ENCODE results near the gene AMBRA1. TPM values are rescaled to one million over a fixed set of nuclear protein-coding genes. Genes with fewer than 3 reads are reported as not detected.

Gene AMBRA1
- total and polyA plus RNA-seq, 2 donors from 2014 or later: 8.0 to 32.6 TPM

GRCh38 chr11:46390331-46391171 is 203.3 kb downstream of the AMBRA1 start:
- FAIRE-seq: no peak
- intact Hi-C loops (cut with DNase I): no loop called here
- Histone ChIP-seq H3K27me3 (ENCODE audit: control insufficient read depth, insufficient read depth, low read length) (peaks cover 13% of the 10 kb centered on the region), H3K9ac (ENCODE audit: low read length in 3 of 3) (no peak overlapping the region), H3K36me3 (ENCODE audit: control insufficient read depth in 2 of 3, insufficient read depth in 3 of 3, low read length in 3 of 3) (no peaks in the 10 kb centered on the region), H3K9me3 (ENCODE audit: control insufficient read depth in 2 of 3, insufficient read depth in 1 of 3, low read length in 3 of 3) (no peaks in the 10 kb centered on the region), H3K4me1 (ENCODE audit: control insufficient read depth in 2 of 3, insufficient read depth in 2 of 3, low read depth in 1 of 3, low read length in 3 of 3) (peaks cover 0 to 18% (median 4%) of the 10 kb centered on the region in 3 donors), H3K4me3 (ENCODE audit: low read length in 3 of 3) (no peak overlapping the region), H3K27ac (ENCODE audit: low read depth in 2 of 2, low read length in 2 of 2) (no peak overlapping the region)
- TF ChIP-seq CTCF (IDR thresholded peaks at IDR 0.05; ENCODE audit: borderline replicate concordance, extremely low read depth, insufficient read depth): no peak
- peak in 1 of 5 donors; percentile 72 for DNase-seq

- DNase-seq: peak; percentile 82 to 88 (median 86)
- Histone ChIP-seq H3K9me3 (ENCODE audit: control insufficient read depth in 2 of 3, insufficient read depth in 1 of 3, low read length in 3 of 3) (no peaks in the 10 kb centered on the region), H3K27ac (ENCODE audit: low read depth in 2 of 2, low read length in 2 of 2) (no peak overlapping the region), H3K9ac (ENCODE audit: low read length in 3 of 3) (no peak overlapping the region), H3K4me1 (ENCODE audit: control insufficient read depth in 2 of 3, insufficient read depth in 2 of 3, low read depth in 1 of 3, low read length in 3 of 3) (peaks cover 0 to 18% (median 4%) of the 10 kb centered on the region in 3 donors), H3K36me3 (ENCODE audit: control insufficient read depth in 2 of 3, insufficient read depth in 3 of 3, low read length in 3 of 3) (no peaks in the 10 kb centered on the region), H3K4me3 (ENCODE audit: low read length in 3 of 3) (peak overlapping the region in 2 of 3 donors; percentile 38 to 51), H3K27me3 (ENCODE audit: control insufficient read depth, insufficient read depth, low read length) (peaks cover 13% of the 10 kb centered on the region)
- intact Hi-C loops (cut with DNase I): loop anchor here (10.0 kb wide), 1 partner anchor 145 kb away; no protein-coding TSS in a partner anchor
- no peak for FAIRE-seq
- TF ChIP-seq CTCF (IDR thresholded peaks at IDR 0.05; ENCODE audit: borderline replicate concordance, extremely low read depth, insufficient read depth): peak; percentile 69
These were observed 204.1 kb downstream of the AMBRA1 start for GRCh38 chr11:46389450-46390330.

DNA sequence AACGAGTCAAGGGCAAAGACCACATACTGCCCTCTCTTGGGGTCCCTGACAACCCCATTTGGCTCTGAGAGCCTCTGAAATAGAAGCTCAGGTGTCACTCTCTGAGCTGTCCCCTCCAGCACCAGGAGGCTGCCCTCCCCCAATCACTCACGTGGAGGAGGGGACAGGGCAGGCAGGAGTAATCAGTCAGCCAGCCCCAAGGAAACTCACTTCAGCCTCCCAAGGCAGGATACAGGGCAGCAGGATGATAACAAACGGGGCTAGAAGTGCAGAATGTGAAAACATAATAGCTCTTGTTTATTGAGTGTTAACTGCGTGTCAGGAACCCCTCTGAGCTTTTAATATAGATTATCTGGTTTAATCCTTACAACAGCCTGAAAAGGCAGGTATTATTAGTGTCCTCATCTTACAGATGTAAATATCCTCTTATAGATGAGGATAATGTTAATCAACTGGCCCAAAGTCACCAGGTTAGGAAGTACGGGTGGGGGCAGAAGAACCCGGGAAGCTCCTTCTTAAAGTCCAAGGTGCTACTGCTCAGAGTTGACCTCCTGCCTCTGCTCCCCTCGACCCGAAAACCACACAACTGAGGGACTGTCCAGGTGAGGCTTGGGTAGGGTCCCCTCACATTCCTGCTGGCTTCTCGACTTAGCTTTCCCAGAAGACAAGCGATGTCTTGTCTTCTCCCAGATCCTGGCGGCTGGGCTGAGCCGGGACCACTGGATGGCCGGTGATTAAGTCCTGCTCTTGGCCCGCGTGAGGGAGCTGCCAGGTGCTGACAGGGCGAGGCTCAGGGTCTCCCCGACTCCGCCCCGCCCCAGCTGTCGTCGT is 205.0 kb downstream of the AMBRA1 start:
- Histone ChIP-seq H3K4me1 (ENCODE audit: control insufficient read depth in 2 of 3, insufficient read depth in 2 of 3, low read depth in 1 of 3, low read length in 3 of 3) (peaks cover 0 to 18% (median 4%) of the 10 kb centered on the region in 3 donors), H3K27me3 (ENCODE audit: control insufficient read depth, insufficient read depth, low read length) (peaks cover 13% of the 10 kb centered on the region), H3K9ac (ENCODE audit: low read length in 3 of 3) (no peak overlapping the region), H3K36me3 (ENCODE audit: control insufficient read depth in 2 of 3, insufficient read depth in 3 of 3, low read length in 3 of 3) (no peaks in the 10 kb centered on the region), H3K9me3 (ENCODE audit: control insufficient read depth in 2 of 3, insufficient read depth in 1 of 3, low read length in 3 of 3) (no peaks in the 10 kb centered on the region), H3K4me3 (ENCODE audit: low read length in 3 of 3) (no peak overlapping the region), H3K27ac (ENCODE audit: low read depth in 2 of 2, low read length in 2 of 2) (no peak overlapping the region)
- intact Hi-C loops (cut with DNase I): loop anchor here (10.0 kb wide), 1 partner anchor 146 kb away; no protein-coding TSS in a partner anchor
- FAIRE-seq (no peak), DNase-seq (peak in 4 of 5 donors; percentile 40 to 57 (median 50))
- TF ChIP-seq CTCF (IDR thresholded peaks at IDR 0.05; ENCODE audit: borderline replicate concordance, extremely low read depth, insufficient read depth): no peak
